ENCODE measurements around the gene RASL10B. TPM values are rescaled to one million over a fixed set of nuclear protein-coding genes. Genes with fewer than 3 reads are reported as not detected.

The RASL10B gene
- total RNA-seq, 2 experiments from 2014 or later, result 0.22 to 0.47 TPM

GRCh38 chr17:35730400-35731005 is 936 bp upstream of the RASL10B start:
- no peak overlapping the region for H3K27ac ChIP-seq (ENCODE audit: low read depth in 1 of 2, low read length in 2 of 2)
- CTCF ChIA-PET, result interaction anchor here (1.0 to 2.2 kb wide), 2 partner anchors 17 to 34 kb away, joined by 3 to 7 read pairs; no protein-coding TSS in a partner anchor
- POLR2A ChIA-PET, result interaction anchor here (1.2 to 1.9 kb wide), 4 partner anchors 9 to 34 kb away, joined by 4 to 9 read pairs (median 5); no protein-coding TSS in a partner anchor
- H3K36me3 Mint-ChIP-seq (ENCODE audit: low read depth), result peaks cover 22% of the 10 kb centered on the region
- ATAC-seq (ENCODE audit: poor library complexity) (no peak), DNase-seq (peak in 1 of 14 experiments; percentile 25)
- H3K27me3 Mint-ChIP-seq, result no peaks in the 10 kb centered on the region
- H3K27me3 ChIP-seq (ENCODE audit: control insufficient read depth in 1 of 2, insufficient read depth in 2 of 2, low read length in 2 of 2), result no peaks in the 10 kb centered on the region
- H3K4me3 ChIP-seq (ENCODE audit: low read length), result no peak overlapping the region
- TF ChIP-seq, protein P1, sequence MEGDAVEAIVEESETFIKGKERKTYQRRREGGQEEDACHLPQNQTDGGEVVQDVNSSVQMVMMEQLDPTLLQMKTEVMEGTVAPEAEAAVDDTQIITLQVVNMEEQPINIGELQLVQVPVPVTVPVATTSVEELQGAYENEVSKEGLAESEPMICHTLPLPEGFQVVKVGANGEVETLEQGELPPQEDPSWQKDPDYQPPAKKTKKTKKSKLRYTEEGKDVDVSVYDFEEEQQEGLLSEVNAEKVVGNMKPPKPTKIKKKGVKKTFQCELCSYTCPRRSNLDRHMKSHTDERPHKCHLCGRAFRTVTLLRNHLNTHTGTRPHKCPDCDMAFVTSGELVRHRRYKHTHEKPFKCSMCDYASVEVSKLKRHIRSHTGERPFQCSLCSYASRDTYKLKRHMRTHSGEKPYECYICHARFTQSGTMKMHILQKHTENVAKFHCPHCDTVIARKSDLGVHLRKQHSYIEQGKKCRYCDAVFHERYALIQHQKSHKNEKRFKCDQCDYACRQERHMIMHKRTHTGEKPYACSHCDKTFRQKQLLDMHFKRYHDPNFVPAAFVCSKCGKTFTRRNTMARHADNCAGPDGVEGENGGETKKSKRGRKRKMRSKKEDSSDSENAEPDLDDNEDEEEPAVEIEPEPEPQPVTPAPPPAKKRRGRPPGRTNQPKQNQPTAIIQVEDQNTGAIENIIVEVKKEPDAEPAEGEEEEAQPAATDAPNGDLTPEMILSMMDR (IDR thresholded peaks at IDR 0.05), result no peak
- H3K9me3 ChIP-seq (ENCODE audit: control insufficient read depth in 1 of 2, insufficient read depth in 1 of 2, low read length in 2 of 2), result no peaks in the 10 kb centered on the region
- H3K4me3 Mint-ChIP-seq, result peak overlapping the region; percentile 88
- peaks cover 28% of the 10 kb centered on the region for H3K4me1 Mint-ChIP-seq (ENCODE audit: low read depth)
- H3K27ac Mint-ChIP-seq, result peak overlapping the region; percentile 8
- intact Hi-C loops (cut with DNase I, micrococcal nuclease), result no loop called here
- peaks cover 21% of the 10 kb centered on the region for H3K36me3 ChIP-seq (ENCODE audit: insufficient read depth, low read length)
- H3K4me1 ChIP-seq (ENCODE audit: insufficient read depth, low read length), result peaks cover 16% of the 10 kb centered on the region
- H3K9me3 Mint-ChIP-seq, result no peaks in the 10 kb centered on the region

DNA sequence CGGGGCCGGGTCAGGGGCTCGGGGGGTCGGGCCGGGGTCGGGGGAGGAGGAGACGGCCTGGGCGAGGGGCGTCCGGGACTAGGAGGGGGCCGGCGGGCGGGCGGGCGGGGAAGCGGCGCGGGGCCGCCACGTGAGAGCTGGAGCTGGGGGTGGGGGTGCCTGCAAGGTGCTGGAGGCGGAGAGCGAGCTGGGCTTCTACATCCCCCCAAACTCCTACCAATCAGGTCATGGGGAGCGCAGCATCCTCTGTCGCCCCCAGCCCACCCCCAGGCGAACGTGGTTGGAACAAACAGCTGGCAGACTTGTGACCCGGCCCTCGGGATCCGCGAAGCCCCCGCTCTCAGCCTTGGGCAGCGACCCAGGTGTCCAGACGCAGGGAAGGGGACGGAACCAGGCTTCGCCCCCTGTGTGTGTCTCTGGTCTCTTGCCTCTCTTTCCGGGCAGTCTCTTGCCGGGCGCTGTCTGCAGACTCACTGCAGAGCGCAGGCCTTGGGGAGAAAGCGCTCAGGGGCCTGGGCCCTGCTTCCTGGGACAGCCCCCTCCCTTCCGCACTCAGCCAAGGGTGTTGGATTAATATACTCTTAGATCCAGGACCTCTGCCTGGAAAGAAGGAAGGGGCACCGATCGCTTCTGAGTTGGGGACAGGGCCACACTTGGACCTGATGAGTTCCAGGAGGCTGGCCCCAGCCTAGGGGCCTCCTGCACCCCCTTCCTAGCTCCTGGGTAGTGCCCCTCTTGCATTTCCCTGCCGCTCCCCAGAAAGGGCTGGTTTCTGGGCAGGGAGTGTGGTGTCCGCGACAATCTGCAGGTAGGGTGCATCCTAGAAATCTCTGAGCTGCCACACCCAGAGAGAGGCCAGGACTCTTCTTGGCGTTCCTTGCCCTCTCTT is 722 bp downstream of the RASL10B start:
- ATAC-seq (ENCODE audit: poor library complexity), result peak; percentile 30
- Histone ChIP-seq H3K27ac (ENCODE audit: low read depth in 1 of 2, low read length in 2 of 2) (no peak overlapping the region), H3K36me3 (ENCODE audit: insufficient read depth, low read length) (peaks cover 5% of the 10 kb centered on the region), H3K4me3 (ENCODE audit: low read length) (no peak overlapping the region), H3K9me3 (ENCODE audit: control insufficient read depth in 1 of 2, insufficient read depth in 1 of 2, low read length in 2 of 2) (no peaks in the 10 kb centered on the region), H3K4me1 (ENCODE audit: insufficient read depth, low read length) (peaks cover 16% of the 10 kb centered on the region), H3K27me3 (ENCODE audit: control insufficient read depth in 1 of 2, insufficient read depth in 2 of 2, low read length in 2 of 2) (no peaks in the 10 kb centered on the region)
- H3K36me3 Mint-ChIP-seq (ENCODE audit: low read depth), result peaks cover 11% of the 10 kb centered on the region
- CTCF ChIA-PET, result interaction anchor here (1.0 to 2.2 kb wide), 2 partner anchors 15 kb away, joined by 4 to 7 read pairs; no protein-coding TSS in a partner anchor
- intact Hi-C loops (cut with DNase I, micrococcal nuclease), result no loop called here
- peak overlapping the region; percentile 85 for H3K4me3 Mint-ChIP-seq
- no peaks in the 10 kb centered on the region for H3K27me3 Mint-ChIP-seq
- no peak overlapping the region for H3K27ac Mint-ChIP-seq
- TF ChIP-seq, protein P1 (IDR thresholded peaks at IDR 0.05), result no peak
- H3K9me3 Mint-ChIP-seq, result no peaks in the 10 kb centered on the region
- POLR2A ChIA-PET, result interaction anchor here (0.7 to 1.9 kb wide), 6 partner anchors 8 to 518 kb away, joined by 3 to 9 read pairs (median 4); partner anchors contain the start of gene TAF15
- no peak for DNase-seq
- peaks cover 28% of the 10 kb centered on the region for H3K4me1 Mint-ChIP-seq (ENCODE audit: low read depth)

DNA sequence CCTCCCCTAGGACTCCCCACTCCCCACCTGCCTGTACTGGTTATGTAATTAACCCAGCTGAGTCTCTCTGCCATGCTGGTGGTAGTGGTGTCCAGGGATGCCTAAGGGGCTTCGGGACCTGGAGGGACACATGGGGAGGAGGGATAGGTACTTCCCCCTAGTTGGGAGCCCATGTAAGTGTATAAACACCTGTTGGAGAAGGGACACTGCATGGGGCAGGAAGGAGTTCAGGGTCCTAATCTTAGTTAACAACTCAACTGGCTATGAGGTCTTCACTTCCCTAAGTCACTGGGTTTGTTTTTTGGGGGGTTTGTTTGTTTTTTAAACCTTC is 1.3 kb downstream of the RASL10B start:
- peaks cover 28% of the 10 kb centered on the region for H3K4me1 Mint-ChIP-seq (ENCODE audit: low read depth)
- Histone ChIP-seq H3K36me3 (ENCODE audit: insufficient read depth, low read length) (peaks cover under 1% of the 10 kb centered on the region), H3K9me3 (ENCODE audit: control insufficient read depth in 1 of 2, insufficient read depth in 1 of 2, low read length in 2 of 2) (no peaks in the 10 kb centered on the region), H3K4me1 (ENCODE audit: insufficient read depth, low read length) (peaks cover 16% of the 10 kb centered on the region), H3K27ac (ENCODE audit: low read depth in 1 of 2, low read length in 2 of 2) (no peak overlapping the region), H3K27me3 (ENCODE audit: control insufficient read depth in 1 of 2, insufficient read depth in 2 of 2, low read length in 2 of 2) (no peaks in the 10 kb centered on the region), H3K4me3 (ENCODE audit: low read length) (no peak overlapping the region)
- CTCF ChIA-PET, result interaction anchor here (1.0 kb wide), 1 partner anchor 15 kb away, joined by 4 read pairs; no protein-coding TSS in a partner anchor
- peaks cover 5% of the 10 kb centered on the region for H3K36me3 Mint-ChIP-seq (ENCODE audit: low read depth)
- H3K27me3 Mint-ChIP-seq, result no peaks in the 10 kb centered on the region
- no peak overlapping the region for H3K27ac Mint-ChIP-seq
- DNase-seq, result no peak
- H3K9me3 Mint-ChIP-seq, result no peaks in the 10 kb centered on the region
- peak overlapping the region; percentile 85 for H3K4me3 Mint-ChIP-seq
- POLR2A ChIA-PET, result no interaction called here
- ATAC-seq (ENCODE audit: poor library complexity), result no peak
- intact Hi-C loops (cut with DNase I, micrococcal nuclease), result no loop called here
- TF ChIP-seq, protein P1 (IDR thresholded peaks at IDR 0.05), result no peak

Data from CD4-positive, alpha-beta T cell (primary cell).